Activated CD4-positive, CD25-positive, alpha-beta regulatory T cell (primary cell): ENCODE results near the gene KCND2.
"Not testable (repeated sequence)": the region's sequence is repeated elsewhere in the genome, so short reads cannot be mapped to it uniquely, and the experiment has no call there.

Source experiments
- DNase-seq, 4 experiments: peaks; one replicate each; lab custom pipeline; 2025; lab: John Stamatoyannopoulos, UW

The KCND2 gene

DNA sequence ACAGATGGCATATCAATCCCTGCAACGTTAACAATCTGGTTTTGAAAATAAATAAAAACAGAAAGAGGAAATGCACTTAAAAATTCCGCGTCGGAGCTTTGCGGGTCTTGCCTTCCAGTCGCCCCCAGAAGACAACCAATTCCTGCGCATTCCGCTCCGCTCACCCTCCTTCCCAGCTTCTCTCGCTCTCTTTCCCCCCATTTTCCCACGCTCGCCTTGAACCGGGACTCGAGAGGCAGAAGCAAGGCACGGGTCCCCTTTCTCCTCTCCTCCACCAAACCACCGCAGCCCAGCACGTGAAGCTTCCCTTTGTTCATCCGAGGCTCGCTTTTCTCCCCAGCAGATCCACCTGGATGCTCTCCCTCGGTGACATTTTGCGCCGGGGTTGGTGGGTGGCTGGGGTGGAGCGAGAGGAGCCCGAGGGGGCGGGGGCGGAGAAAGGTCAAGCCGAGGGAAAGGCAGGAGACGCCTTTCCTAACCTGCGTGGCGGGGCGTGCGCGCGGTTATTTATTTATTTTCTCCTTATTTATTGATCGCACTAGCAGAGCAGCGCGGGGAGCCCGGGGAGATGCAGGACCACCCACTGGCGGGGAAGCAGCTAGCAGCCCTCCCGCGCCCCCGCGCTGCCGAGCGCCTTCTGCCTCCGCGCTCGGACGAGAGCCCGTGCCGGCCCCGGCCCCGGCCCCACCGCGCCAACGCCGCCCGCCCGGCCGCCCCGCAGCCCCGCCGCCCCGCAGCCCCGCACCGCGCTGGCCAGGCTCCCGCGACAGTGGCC, at the start of gene KCND2:
Gene KCND2, plus strand, starts transcription at position 475 of the 775 bp plus-strand sequence.
- DNase-seq, result no peak

DNA sequence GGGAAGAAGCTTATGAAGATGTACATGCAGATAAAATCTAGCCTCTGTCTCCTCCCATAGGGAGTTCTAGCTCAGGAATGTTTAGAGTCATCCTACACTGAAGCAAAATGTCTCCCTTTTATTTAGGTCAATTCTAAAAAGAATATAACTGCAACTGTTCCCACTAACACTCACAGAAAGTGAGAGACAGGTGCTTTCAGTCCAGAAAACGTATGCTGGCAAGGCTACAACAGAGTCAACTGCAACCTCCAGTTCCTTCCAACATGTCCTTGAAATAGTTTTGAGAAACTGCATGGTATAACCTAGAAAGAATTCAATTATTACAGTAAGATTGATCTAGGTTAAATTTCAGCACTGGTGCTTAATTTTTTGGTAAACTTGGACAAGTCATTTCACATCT, 46.8 kb upstream of the KCND2 start:
- no peak for DNase-seq

DNA sequence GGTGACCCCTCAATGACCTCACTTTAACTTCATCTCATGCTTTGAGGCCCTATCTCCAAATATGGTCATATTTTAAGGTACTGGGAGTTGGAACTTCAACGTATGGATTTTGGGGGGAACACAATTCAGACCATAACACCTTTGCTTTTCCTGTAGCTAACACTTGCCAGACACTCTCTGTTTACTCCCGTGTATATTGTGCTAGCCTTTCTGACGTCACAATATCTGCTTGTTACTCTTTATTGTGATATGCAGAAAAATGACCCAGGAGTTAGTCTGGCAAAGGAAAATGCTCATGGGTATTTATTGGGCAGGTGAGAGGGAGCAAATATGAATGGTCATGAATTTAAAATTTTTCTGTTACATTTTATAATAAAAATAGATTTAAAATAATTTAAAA, 45.7 kb upstream of the KCND2 start:
- DNase-seq, result no peak

DNA sequence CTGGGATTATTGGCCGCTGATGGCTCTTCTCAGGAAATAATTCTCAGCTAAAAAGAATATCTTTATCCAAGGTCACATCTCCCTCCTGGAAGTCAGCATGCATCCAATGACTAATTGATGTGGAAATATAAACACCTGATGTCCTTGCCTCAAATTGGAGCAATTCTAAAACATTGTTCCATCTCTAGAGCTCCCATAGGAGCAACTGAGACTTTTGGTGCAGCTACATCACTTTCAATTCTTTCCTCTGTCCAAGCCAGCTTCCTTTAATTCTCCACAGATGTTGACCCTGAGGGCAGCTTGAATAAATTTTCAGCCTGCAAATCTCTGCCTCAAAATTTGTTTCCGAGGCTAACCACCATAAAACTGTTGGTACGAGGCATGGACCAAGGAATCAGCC, 43.9 kb upstream of the KCND2 start:
- DNase-seq, result no peak

GRCh38 chr7:120233338-120233737, 39.6 kb upstream of the KCND2 start:
- DNase-seq, result no peak

DNA sequence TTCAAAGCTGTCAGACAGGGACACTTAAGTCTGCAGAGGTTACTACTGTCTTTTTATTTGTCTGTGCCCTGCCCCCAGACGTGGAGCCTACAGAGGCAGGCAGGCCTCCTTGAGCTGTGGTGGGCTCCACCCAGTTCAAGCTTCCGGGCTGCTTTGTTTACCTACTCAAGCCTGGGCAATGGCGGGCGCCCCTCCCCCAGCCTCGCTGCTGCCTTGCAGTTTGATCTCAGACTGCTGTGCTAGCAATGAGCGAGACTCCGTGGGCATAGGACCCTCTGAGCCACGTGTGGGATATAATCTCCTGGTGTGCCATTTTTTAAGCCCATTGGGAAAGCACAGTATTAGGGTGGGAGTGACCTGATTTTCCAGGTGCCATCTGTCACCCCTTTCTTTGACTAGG, 32.6 kb upstream of the KCND2 start:
- DNase-seq, result not testable (repeated sequence)

- DNase-seq, result no peak
Observed at GRCh38 chr7:120241973-120242372, 31.0 kb upstream of the KCND2 start.

GRCh38 chr7:120254845-120255244, 18.1 kb upstream of the KCND2 start:
- no peak for DNase-seq

- DNase-seq, result no peak
Observed at GRCh38 chr7:120256344-120257070, 16.5 kb upstream of the KCND2 start.

DNA sequence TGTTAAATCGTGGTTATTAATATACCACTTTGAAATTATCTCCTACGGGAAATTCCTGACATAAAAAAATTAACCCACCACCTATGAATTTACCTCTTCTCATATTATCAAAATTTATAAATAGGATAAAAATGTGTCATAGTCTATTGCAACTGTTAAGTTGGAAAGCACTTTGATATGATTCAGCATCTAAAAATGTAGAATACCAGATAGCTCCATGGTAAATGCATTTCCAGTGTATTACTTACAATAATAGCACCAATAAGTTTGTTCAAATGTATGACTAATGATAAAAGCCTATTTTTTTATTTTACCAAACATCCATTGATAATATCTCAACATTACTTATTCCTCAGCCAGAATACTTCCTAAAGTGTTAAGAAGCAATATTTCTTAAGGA, 13.6 kb upstream of the KCND2 start:
- no peak for DNase-seq

DNA sequence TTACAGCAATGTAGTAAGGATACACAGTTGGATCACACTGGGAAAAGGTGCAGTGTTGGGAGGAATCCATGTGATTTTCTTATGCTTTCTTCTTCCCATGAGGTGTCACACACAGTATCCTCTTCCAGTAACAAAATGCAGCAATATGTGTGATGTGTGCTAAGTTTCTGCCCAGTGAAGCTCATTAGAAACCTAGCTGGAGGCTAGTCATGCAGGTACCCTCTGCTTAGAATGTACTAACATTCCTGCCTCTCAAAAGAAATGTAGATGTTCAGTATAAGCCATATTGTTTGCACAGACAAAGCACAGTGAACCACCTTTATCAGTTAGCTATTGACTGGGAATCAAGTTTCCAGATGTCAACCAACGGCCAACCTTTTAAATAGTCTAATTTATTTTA, 12.9 kb upstream of the KCND2 start:
- DNase-seq, result no peak

DNA sequence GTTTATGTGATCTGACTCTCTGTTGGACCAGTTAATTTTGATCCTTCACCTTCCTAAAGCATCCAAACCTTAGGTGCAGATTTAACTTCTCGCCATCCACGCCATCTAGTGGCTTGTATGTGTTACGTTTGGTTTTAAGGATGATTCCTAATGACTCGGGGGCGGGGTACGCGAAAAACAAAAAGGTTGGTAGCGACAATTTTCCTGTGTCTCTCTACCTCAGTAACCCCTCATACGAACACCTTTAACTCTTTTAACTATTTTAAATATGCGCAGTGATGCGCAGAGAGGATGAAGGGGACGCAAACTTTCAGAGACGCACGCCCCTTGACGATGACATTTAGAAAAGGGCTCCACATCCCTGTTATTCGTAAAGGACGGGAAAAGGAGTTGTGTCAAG, 714 bp upstream of the KCND2 start:
- DNase-seq, result no peak

- DNase-seq, result no peak
Observed at GRCh38 chr7:120273476-120273975, 551 bp downstream of the KCND2 start.

GRCh38 chr7:120274482-120274881, 1.5 kb downstream of the KCND2 start:
- DNase-seq, result no peak

- no peak for DNase-seq
Observed at GRCh38 chr7:120274899-120275298, 1.9 kb downstream of the KCND2 start.

GRCh38 chr7:120276720-120277119, 3.7 kb downstream of the KCND2 start:
- DNase-seq, result no peak

DNA sequence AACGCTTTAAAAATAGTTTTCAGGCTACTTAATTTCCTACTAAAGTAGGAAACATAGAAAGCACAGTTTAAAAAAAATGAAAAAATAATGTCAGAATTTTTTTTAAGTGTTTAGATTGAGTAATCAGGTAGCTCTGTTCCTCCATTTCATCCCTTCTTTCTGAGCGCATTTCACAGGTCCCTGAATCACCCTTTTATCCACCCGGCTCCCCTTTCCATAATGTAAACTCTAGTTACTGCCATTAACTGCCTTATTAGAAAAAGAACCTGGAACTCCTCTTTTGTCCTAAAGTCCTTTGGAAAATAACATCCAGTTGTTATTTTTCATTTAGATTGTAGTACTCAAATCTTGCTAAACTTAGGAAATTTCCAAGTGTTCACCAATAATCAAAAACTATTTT, 5.8 kb downstream of the KCND2 start:
- no peak for DNase-seq

DNA sequence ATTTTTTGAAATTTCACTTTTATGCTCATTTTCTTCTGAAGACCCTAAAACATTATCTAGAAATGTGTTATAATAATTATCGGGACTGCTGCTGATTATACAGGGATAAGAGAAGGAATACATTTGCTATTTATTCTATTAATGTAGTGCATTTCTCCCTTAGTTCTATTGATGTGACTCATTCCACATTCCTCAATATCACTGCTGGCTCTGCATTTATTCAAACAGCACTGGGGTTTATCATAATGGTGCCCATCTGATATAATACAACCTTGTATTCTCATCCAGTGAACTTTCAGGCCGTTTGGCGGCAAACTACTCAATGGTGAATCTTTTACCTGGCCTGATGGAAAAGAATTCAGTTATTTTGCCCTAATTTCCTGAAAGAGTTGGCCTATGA, 7.8 kb downstream of the KCND2 start:
- DNase-seq, result no peak

DNA sequence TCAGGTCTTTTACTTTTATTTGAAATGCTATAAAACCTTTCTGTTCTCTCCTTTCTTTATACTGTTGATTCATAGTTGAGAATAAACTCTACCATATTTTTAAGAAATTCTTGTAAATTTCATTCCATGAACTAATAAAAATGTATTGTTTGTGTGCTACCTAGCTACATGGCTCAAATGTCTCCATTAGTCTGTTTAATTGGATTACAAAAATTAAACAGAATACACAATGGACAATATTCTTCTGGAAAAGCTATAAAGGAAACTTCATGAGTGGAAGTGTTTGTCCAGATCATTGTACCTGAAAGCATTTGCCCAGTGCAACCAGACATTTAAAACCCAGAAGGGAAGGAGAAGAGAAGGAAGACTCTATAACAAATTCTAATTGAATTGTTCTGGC, 20.1 kb downstream of the KCND2 start:
- DNase-seq, result no peak

- DNase-seq, result no peak
Observed at GRCh38 chr7:120302190-120302589, 29.2 kb downstream of the KCND2 start.

- no peak for DNase-seq
Observed at GRCh38 chr7:120303105-120303504, 30.1 kb downstream of the KCND2 start.

GRCh38 chr7:120304674-120305073, 31.7 kb downstream of the KCND2 start:
- no peak for DNase-seq

DNA sequence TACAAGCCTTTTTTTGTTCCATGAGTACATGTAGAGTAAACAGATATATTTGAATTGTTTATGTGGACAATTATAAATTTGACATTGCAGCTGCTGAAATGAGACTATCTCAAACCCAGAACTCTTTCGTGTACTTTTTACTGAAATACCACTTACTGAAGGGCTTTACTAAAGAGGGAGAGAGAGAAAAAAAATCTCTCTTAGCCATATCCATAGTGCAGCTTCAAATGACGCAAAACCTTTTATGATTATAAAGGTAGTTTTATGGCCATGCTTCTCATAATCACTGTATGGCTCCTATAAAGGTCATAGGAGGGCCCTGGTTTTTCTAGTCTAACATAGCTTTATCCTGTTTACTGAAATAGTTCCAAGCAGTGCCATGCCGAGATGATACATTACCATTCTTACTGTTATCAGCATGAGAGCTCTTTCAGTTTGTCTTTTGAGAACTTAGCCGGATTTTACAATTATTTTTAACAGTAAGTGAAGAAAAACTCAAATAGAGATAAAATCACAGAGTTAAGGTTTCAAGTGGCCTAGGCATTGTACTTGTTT, 35.1 kb downstream of the KCND2 start:
- no peak for DNase-seq
